ENCODE results near the gene PCDH1. TPM values are rescaled to one million over a fixed set of nuclear protein-coding genes. Genes with fewer than 3 reads are reported as not detected.

PCDH1 gene
- total RNA-seq, 1 experiment from 2014 or later, result 146 TPM

DNA sequence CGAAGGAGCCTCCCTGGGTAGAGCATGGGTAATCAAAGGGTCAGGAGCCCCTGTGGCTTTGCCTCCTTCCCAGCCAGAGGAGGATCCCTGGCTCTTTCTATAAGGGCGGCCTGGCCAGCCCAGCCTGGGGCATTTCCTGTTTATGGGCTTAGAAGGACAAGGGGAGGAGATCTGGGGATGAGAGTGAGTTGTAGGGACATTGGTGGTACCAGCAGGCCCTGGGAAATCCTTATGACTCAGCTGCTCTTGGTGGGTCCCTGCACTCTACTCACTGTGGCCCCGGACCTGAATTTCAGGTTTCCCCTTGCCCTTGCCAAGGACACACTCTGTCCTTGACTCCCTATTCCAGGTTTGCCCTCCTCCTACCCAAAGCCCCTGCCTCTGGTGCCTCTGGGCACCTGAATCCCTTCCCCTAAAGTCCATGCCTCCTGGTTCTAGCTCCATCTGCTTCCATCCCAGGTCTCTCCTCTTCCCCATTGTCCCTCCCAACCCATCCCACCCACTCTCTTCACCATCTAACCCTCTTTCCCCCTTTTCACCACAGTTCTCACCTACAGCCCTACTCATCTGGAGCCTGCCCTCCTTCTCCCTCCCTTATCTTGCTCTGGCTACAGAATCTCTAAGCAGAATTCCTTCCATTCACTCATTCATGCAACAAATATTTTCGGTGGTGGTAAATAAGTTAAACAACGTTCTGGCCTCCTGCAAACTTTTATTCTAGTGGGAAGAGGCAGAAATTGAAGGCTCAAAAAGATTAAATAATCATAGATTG is 34.9 kb downstream of the PCDH1 start:
- peak; percentile 57 for DNase-seq
- peak overlapping the region; percentile 10 for H3K27ac Mint-ChIP-seq (ENCODE audit: unreplicated experiment)

GRCh38 chr5:141841378-141842180 is 36.6 kb downstream of the PCDH1 start:
- peak; percentile 63 for DNase-seq
- TF ChIP-seq CTCF (IDR thresholded peaks at IDR 0.05; ENCODE audit: unreplicated experiment), result no peak
- H3K4me1 Mint-ChIP-seq (ENCODE audit: low read depth, unreplicated experiment), result peaks cover 66% of the 10 kb centered on the region
- peak overlapping the region; percentile 11 for H3K27ac Mint-ChIP-seq (ENCODE audit: unreplicated experiment)
- peaks cover 25% of the 10 kb centered on the region for H3K36me3 Mint-ChIP-seq (ENCODE audit: insufficient read depth, unreplicated experiment)
- CTCF ChIA-PET, result interaction anchor here (0.6 kb wide), 1 partner anchor 136 kb away, joined by 5 read pairs; no protein-coding TSS in a partner anchor
- intact Hi-C loops (cut with micrococcal nuclease; ENCODE audit: unreplicated experiment), result no loop called here
- H3K27me3 Mint-ChIP-seq (ENCODE audit: unreplicated experiment), result no peaks in the 10 kb centered on the region
- no TSS peak for BruUV-seq (replicated peaks)
- H3K4me3 Mint-ChIP-seq (ENCODE audit: low read depth, unreplicated experiment), result no peak overlapping the region
- no peaks in the 10 kb centered on the region for H3K9me3 Mint-ChIP-seq (ENCODE audit: low read depth, unreplicated experiment)

More for the DNA sequence above, 34.9 kb downstream of the PCDH1 start:
- no peak overlapping the region for H3K4me3 Mint-ChIP-seq (ENCODE audit: low read depth, unreplicated experiment)
- intact Hi-C loops (cut with micrococcal nuclease; ENCODE audit: unreplicated experiment), result no loop called here
- peaks cover 74% of the 10 kb centered on the region for H3K4me1 Mint-ChIP-seq (ENCODE audit: low read depth, unreplicated experiment)
- CTCF ChIA-PET, result interaction anchor here (1.0 kb wide), 1 partner anchor 126 kb away, joined by 3 read pairs; no protein-coding TSS in a partner anchor
- TF ChIP-seq CTCF (IDR thresholded peaks at IDR 0.05; ENCODE audit: unreplicated experiment), result no peak
- peaks cover 32% of the 10 kb centered on the region for H3K36me3 Mint-ChIP-seq (ENCODE audit: insufficient read depth, unreplicated experiment)
- H3K27me3 Mint-ChIP-seq (ENCODE audit: unreplicated experiment), result no peaks in the 10 kb centered on the region
- no peaks in the 10 kb centered on the region for H3K9me3 Mint-ChIP-seq (ENCODE audit: low read depth, unreplicated experiment)
- no TSS peak for BruUV-seq (replicated peaks)

DNA sequence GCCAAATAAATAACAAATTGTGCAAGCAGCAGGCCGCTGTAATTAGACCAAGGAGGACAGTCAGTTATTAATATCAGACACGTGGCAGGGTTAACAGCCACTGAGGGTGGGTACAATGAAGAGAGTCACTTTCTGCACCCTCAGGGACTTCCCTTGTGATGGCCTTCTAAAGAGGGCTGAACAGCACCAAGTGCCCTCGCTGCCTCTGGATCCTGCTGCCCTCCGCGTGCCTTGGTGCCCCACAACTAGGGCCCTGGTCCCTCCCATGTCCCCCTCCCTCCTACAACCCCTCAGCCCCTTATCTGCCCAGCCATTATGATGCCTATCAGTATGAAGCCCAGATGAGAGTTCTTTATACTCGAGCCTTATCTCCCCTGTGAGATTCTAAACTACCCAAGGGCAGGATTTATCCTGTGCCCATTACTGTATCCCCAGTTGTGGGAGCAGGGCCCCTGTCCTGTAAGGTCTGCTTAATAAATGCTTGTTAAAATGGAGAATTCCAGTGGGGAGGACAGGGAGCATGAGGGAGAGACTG is 37.3 kb downstream of the PCDH1 start:
- peaks cover 21% of the 10 kb centered on the region for H3K36me3 Mint-ChIP-seq (ENCODE audit: insufficient read depth, unreplicated experiment)
- intact Hi-C loops (cut with micrococcal nuclease; ENCODE audit: unreplicated experiment), result no loop called here
- CTCF ChIA-PET, result interaction anchor here (0.6 kb wide), 1 partner anchor 137 kb away, joined by 5 read pairs; no protein-coding TSS in a partner anchor
- H3K4me3 Mint-ChIP-seq (ENCODE audit: low read depth, unreplicated experiment), result no peak overlapping the region
- no peak for TF ChIP-seq CTCF (IDR thresholded peaks at IDR 0.05; ENCODE audit: unreplicated experiment)
- no peaks in the 10 kb centered on the region for H3K9me3 Mint-ChIP-seq (ENCODE audit: low read depth, unreplicated experiment)
- no peaks in the 10 kb centered on the region for H3K27me3 Mint-ChIP-seq (ENCODE audit: unreplicated experiment)
- H3K27ac Mint-ChIP-seq (ENCODE audit: unreplicated experiment), result peak overlapping the region; percentile 11
- peaks cover 61% of the 10 kb centered on the region for H3K4me1 Mint-ChIP-seq (ENCODE audit: low read depth, unreplicated experiment)
- no TSS peak for BruUV-seq (replicated peaks)
- DNase-seq, result no peak

GRCh38 chr5:141840280-141840812 is 37.9 kb downstream of the PCDH1 start:
- CTCF ChIA-PET, result no interaction called here
- Mint-ChIP-seq H3K9me3 (ENCODE audit: low read depth, unreplicated experiment) (no peaks in the 10 kb centered on the region), H3K36me3 (ENCODE audit: insufficient read depth, unreplicated experiment) (peaks cover 16% of the 10 kb centered on the region), H3K27me3 (ENCODE audit: unreplicated experiment) (no peaks in the 10 kb centered on the region), H3K27ac (ENCODE audit: unreplicated experiment) (no peak overlapping the region), H3K4me3 (ENCODE audit: low read depth, unreplicated experiment) (no peak overlapping the region), H3K4me1 (ENCODE audit: low read depth, unreplicated experiment) (peaks cover 55% of the 10 kb centered on the region)
- intact Hi-C loops (cut with micrococcal nuclease; ENCODE audit: unreplicated experiment), result no loop called here
- DNase-seq, result no peak
- TF ChIP-seq CTCF (IDR thresholded peaks at IDR 0.05; ENCODE audit: unreplicated experiment), result no peak
- no TSS peak for BruUV-seq (replicated peaks)

All from Calu3 (cell line).